Calu3 (cell line): ENCODE results near the gene INHBE. TPM values are rescaled to one million over a fixed set of nuclear protein-coding genes. Genes with fewer than 3 reads are reported as not detected.
A peak's percentile ranks its signal among the peaks of the same experiment; 100 is the strongest.

Source experiments
- BruUV-seq: library from RNA; stranded (reverse); fragments of 400-500 nt; replicated peaks from 2 replicates; lab custom pipeline; 2021; lab: Mats Ljungman, UMichigan
- CTCF ChIA-PET: fragments of 300-600 bp; sonication (Branson Sonifier 250); formaldehyde crosslinking; loops from one replicate; lab custom pipeline; 2022; ENCODE audit warnings: antibody characterized with exemption; lab: Charles Lee
- DNase-seq: peaks from one replicate; pipeline ENCODE4 v3.0.0; 2022
- H3K27ac Mint-ChIP-seq: one replicate; pipeline ENCODE4 v1.8.0; 2022; ENCODE audit warnings: mixed read lengths; ENCODE audit not compliant: unreplicated experiment
- H3K27me3 Mint-ChIP-seq: one replicate; pipeline ENCODE4 v1.8.0; 2022; ENCODE audit warnings: mixed read lengths; ENCODE audit not compliant: unreplicated experiment
- H3K36me3 Mint-ChIP-seq: one replicate; pipeline ENCODE4 v1.8.0; 2022; ENCODE audit warnings: mild to moderate bottlenecking, moderate library complexity, mixed read lengths; ENCODE audit not compliant: insufficient read depth, unreplicated experiment
- H3K4me1 Mint-ChIP-seq: one replicate; pipeline ENCODE4 v1.8.0; 2022; ENCODE audit warnings: mild to moderate bottlenecking, low read depth, mixed read lengths; ENCODE audit not compliant: unreplicated experiment
- H3K4me3 Mint-ChIP-seq: one replicate; pipeline ENCODE4 v1.8.0; 2022; ENCODE audit warnings: mild to moderate bottlenecking, low read depth, moderate library complexity, mixed read lengths; ENCODE audit not compliant: unreplicated experiment
- H3K9me3 Mint-ChIP-seq: one replicate; pipeline ENCODE4 v1.8.0; 2022; ENCODE audit warnings: low read depth, mixed read lengths; ENCODE audit not compliant: unreplicated experiment
- intact Hi-C: fragments of 100-400 bp; cut with micrococcal nuclease; formaldehyde crosslinking; loops from one replicate; pipeline ENCODE4 v1.10.0; 2022; ENCODE audit not compliant: unreplicated experiment
- total RNA-seq: library from RNA; stranded (reverse); gene quantifications from 2 replicates; pipeline ENCODE4 v1.2.3, GENCODE V29; 2022
- TF ChIP-seq, protein P1 (sequence below): fragments of 200-600 bp; IDR thresholded peaks from one replicate; pipeline ENCODE4 v1.8.0; 2022; ENCODE audit warnings: antibody characterized with exemption; ENCODE audit not compliant: unreplicated experiment

The INHBE gene
- total RNA-seq, 1 experiment from 2014 or later: 0.38 TPM

DNA sequence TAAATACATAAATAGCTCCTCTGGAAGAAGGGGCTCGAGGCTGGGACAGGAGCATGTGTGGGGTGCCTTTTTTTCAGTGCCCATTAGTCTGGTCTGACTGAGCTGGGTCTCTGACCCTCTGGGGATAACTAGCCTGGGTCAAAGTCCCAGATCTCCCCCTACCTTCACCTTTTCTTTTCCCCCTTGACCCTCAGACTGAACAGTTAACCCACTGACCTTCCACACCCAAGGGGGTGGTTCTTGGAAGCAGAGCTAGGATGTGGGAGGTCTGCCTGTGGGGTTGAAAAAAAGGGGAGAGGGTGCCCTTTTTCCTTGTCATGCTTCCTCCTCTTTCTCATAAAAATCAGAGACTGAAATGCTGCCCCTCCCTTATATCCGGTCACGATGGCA, 3.6 kb downstream of the INHBE start:
- TSS peak; percentile 95 for BruUV-seq
- no peak for DNase-seq
- intact Hi-C loops: loop anchor here (5.0 to 10.0 kb wide), 2 partner anchors 166 to 246 kb away; no protein-coding TSS in a partner anchor

DNA sequence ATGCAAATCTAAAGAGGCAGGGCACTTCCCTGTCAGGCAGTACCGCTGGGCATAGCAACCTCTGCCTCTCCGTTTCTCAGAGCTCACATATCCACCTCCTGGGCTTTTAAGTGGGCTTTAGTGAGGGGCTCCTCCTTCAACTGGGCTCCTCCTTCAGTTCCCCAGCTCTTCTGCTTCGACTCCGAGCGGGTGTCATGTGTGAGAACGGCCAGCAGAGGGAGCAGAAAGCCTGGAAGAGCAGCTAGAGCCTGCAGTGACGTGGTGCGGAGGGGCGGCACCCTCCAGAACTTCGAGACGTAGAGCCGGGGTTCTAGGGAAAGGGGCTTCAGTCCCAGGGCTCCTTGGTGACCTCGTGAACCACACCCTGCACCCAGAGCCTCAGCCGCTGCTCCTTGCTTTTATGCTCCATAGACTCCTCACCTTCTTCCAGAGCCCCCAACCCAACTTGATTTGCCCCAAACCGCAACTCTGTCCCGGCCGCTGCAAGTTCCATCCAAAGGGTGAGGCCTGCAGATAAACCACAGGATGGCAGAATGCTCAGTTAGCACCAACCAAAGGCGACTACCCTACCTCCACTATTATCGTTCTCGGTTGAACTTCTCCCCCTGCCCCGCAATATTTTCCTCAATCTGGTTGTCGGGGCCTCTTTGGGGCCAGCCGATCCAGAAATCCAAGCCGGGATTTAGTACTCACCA, 4.1 kb downstream of the INHBE start:
- TF ChIP-seq, protein P1, sequence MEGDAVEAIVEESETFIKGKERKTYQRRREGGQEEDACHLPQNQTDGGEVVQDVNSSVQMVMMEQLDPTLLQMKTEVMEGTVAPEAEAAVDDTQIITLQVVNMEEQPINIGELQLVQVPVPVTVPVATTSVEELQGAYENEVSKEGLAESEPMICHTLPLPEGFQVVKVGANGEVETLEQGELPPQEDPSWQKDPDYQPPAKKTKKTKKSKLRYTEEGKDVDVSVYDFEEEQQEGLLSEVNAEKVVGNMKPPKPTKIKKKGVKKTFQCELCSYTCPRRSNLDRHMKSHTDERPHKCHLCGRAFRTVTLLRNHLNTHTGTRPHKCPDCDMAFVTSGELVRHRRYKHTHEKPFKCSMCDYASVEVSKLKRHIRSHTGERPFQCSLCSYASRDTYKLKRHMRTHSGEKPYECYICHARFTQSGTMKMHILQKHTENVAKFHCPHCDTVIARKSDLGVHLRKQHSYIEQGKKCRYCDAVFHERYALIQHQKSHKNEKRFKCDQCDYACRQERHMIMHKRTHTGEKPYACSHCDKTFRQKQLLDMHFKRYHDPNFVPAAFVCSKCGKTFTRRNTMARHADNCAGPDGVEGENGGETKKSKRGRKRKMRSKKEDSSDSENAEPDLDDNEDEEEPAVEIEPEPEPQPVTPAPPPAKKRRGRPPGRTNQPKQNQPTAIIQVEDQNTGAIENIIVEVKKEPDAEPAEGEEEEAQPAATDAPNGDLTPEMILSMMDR: peak; percentile 95
- intact Hi-C loops: loop anchor here (5.0 to 10.0 kb wide), 2 partner anchors 166 to 247 kb away; no protein-coding TSS in a partner anchor
- BruUV-seq: no TSS peak
- Mint-ChIP-seq H3K9me3 (no peaks in the 10 kb centered on the region), H3K36me3 (peaks cover 35% of the 10 kb centered on the region), H3K4me1 (peaks cover 56% of the 10 kb centered on the region), H3K27ac (peak overlapping the region; percentile 96), H3K27me3 (peaks cover 46% of the 10 kb centered on the region), H3K4me3 (peak overlapping the region; percentile 74)
- CTCF ChIA-PET: interaction anchor here (0.9 to 3.6 kb wide), 11 partner anchors 9 to 246 kb away, joined by 3 to 13 read pairs (median 5); partner anchors contain the start of gene MARS1
- peak; percentile 96 for DNase-seq

More for the DNA sequence above, 3.6 kb downstream of the INHBE start:
- peaks cover 56% of the 10 kb centered on the region for H3K4me1 Mint-ChIP-seq
- peaks cover 41% of the 10 kb centered on the region for H3K27me3 Mint-ChIP-seq
- peaks cover 35% of the 10 kb centered on the region for H3K36me3 Mint-ChIP-seq
- H3K27ac Mint-ChIP-seq: peak overlapping the region; percentile 96
- CTCF ChIA-PET: interaction anchor here (0.9 to 3.6 kb wide), 12 partner anchors 8 to 245 kb away, joined by 3 to 13 read pairs (median 5); partner anchors contain the start of genes MARS1 and SHMT2
- H3K9me3 Mint-ChIP-seq: no peaks in the 10 kb centered on the region
- TF ChIP-seq, protein P1: no peak
- peak overlapping the region; percentile 74 for H3K4me3 Mint-ChIP-seq

DNA sequence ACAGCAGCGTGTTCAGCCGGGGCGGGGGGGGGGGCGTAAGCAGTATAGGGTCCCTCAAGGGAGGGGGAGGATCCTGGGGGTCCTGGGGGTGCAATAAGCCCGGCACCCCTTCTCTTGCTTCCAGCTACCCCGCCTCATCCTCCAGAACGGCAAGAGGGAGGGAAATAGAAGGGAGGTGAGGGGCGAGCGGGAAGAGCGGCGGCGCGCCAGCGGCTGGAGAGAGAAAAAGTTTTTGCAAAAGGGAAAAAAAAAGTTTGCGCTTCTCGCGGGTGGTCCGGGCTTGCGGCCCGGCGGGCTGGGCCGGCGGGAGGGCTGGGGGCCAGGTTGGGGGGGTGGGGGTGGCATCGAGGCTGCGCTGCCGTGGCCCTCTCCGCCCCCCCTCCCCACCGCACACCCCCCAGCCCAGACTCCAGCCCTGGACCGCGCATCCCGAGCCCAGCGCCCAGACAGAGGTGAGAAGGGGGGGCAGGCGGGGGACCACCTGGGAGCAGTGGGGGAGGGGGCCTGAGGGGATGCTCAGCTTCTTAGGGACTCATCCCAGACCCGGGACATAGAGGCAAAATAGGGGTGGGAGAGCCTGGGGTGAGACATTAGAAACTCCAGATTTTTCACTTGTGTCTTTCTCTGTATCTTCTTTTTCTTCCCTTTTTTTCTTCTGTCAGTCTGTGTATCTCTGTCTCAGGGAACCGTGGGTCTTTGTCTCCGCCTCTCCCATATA, 4.8 kb downstream of the INHBE start, which contains the start of gene GLI1:
TSS of gene GLI1 (plus strand) at position 36 of the 718 bp plus-strand sequence. CDS start 3,907 bp downstream, outside the sequence.
- Mint-ChIP-seq H3K27ac (peak within 1 kb of the TSS; percentile 96), H3K9me3 (no peaks in the 10 kb centered on the region), H3K36me3 (peaks cover 35% of the 10 kb centered on the region), H3K4me1 (peaks cover 56% of the 10 kb centered on the region), H3K27me3 (peaks cover 53% of the 10 kb centered on the region), H3K4me3 (peak within 1 kb of the TSS; percentile 74)
- no peak for DNase-seq
- TF ChIP-seq, protein P1: no peak
- CTCF ChIA-PET: interaction anchor here (0.9 to 3.6 kb wide), 7 partner anchors 11 to 246 kb away, joined by 3 to 13 read pairs (median 6); no protein-coding TSS in a partner anchor
- intact Hi-C loops: loop anchor here (5.0 to 10.0 kb wide), 2 partner anchors 165 to 248 kb away; no protein-coding TSS in a partner anchor
- BruUV-seq: no TSS peak

DNA sequence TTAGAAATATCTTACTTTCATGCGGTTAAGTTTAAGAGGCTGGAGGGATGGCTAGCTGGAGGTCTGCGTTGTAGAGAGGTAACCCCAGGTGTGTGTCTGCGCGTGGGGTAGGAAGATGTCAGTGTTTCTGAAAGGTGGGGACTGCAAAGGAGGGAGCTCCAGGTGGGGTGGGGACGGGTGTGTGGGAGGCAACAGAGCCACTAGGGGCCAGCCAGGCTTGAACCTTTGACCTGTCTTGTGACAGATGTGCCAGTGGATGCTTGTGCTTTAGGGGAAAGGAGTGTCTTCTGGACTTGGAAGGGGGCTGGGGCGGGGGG, 5.3 kb downstream of the INHBE start:
- Mint-ChIP-seq H3K27me3 (peaks cover 58% of the 10 kb centered on the region), H3K27ac (no peak overlapping the region), H3K4me3 (peak overlapping the region; percentile 74), H3K9me3 (no peaks in the 10 kb centered on the region), H3K4me1 (peaks cover 52% of the 10 kb centered on the region), H3K36me3 (peaks cover 35% of the 10 kb centered on the region)
- TF ChIP-seq, protein P1: no peak
- intact Hi-C loops: no loop called here
- CTCF ChIA-PET: interaction anchor here (0.9 to 3.6 kb wide), 3 partner anchors 11 to 152 kb away, joined by 9 to 13 read pairs (median 11); no protein-coding TSS in a partner anchor
- BruUV-seq: no TSS peak
- DNase-seq: no peak
